A549 treated with ZK216348 at 1 μM for 4 hours (cell line): ENCODE results near the gene MED17. TPM values are rescaled to one million over a fixed set of nuclear protein-coding genes. Genes with fewer than 3 reads are reported as not detected.

Experiments
- total RNA-seq: library from RNA; stranded (reverse); fragments of 200-300 nt; extraction: Qiagen RNA extraction; gene quantifications from 5 replicates; pipeline ENCODE4 v1.2.3, GENCODE V29; 2022; ENCODE audit warnings: low read depth

Gene MED17
- 18.7 to 21.4 TPM (median 19.9 TPM) in 5 replicates for total RNA-seq

GRCh38 chr11:93784145-93784934, at the start of gene MED17:
TSS of gene MED17 (plus strand) at chr11:93784282. CDS start at chr11:93784514, 232 bp downstream.

GRCh38 chr11:93741094-93741881, 42.8 kb upstream of the MED17 start, which contains the start of the genes C11orf54 and TAF1D:
TSS of gene C11orf54 (plus strand) at chr11:93741672. CDS start at chr11:93747394, 5,722 bp downstream.
TSS of gene TAF1D (minus strand) at chr11:93741495. CDS start at chr11:93739304, 2,191 bp downstream.

GRCh38 chr11:93850594-93851018, 66.5 kb downstream of the MED17 start, which contains the start of gene VSTM5:
TSS of gene VSTM5 (minus strand) at chr11:93850618. CDS start at chr11:93850502, 116 bp downstream.

Other genes with a start within 250 kb of the MED17 start
- 16.7 to 22.2 TPM (median 19.7 TPM) in 5 replicates for gene SMCO4, start 240.9 kb upstream of the MED17 start, total RNA-seq
- 5.4 to 7.5 TPM (median 6.8 TPM) in 5 replicates for gene CEP295, start 122.6 kb upstream of the MED17 start, total RNA-seq
- 79.8 to 144 TPM (median 93.5 TPM) in 5 replicates for gene TAF1D, start 42.8 kb upstream of the MED17 start, total RNA-seq
- 10.2 to 14.7 TPM (median 11.7 TPM) in 5 replicates for gene C11orf54, start 42.6 kb upstream of the MED17 start, total RNA-seq
- gene VSTM5, start 66.3 kb downstream of the MED17 start, total RNA-seq, result not detected in 5 replicates
- gene HEPHL1, start 237.1 kb downstream of the MED17 start, total RNA-seq, result not detected in 5 replicates